Measurements from ENCODE around the gene OR4P4.

DNA sequence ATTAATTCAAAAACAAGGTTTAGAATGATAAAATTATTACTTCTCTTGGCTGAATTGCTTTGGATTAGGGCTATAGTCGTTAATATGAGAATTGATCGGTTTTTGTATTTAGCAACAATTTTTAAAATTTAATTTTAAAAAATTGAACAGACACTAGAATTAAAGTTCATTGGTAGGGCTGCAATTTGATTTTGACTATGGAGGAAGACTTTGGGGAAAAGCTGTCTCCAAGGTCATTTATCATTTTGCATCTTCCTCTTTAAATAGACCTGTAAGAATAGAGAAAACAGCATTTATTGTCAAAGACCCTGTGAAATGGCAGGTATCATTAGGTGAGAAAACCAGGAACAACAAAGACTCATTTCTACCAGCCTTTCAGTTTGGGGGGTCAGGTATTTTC is 13.1 kb downstream of the OR4P4 start, which contains the start of gene OR4S2:
- TF ChIP-seq, protein P1, sequence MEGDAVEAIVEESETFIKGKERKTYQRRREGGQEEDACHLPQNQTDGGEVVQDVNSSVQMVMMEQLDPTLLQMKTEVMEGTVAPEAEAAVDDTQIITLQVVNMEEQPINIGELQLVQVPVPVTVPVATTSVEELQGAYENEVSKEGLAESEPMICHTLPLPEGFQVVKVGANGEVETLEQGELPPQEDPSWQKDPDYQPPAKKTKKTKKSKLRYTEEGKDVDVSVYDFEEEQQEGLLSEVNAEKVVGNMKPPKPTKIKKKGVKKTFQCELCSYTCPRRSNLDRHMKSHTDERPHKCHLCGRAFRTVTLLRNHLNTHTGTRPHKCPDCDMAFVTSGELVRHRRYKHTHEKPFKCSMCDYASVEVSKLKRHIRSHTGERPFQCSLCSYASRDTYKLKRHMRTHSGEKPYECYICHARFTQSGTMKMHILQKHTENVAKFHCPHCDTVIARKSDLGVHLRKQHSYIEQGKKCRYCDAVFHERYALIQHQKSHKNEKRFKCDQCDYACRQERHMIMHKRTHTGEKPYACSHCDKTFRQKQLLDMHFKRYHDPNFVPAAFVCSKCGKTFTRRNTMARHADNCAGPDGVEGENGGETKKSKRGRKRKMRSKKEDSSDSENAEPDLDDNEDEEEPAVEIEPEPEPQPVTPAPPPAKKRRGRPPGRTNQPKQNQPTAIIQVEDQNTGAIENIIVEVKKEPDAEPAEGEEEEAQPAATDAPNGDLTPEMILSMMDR (IDR thresholded peaks at IDR 0.05), result no peak
- TF ChIP-seq POLR2A (IDR thresholded peaks at IDR 0.05), result no peak

Measured in Peyer's patch (tissue), 4 donors.